ENCODE measurements around the gene CLEC16A. TPM values are rescaled to one million over a fixed set of nuclear protein-coding genes. Genes with fewer than 3 reads are reported as not detected.

CLEC16A gene
- total and polyA plus RNA-seq, 9 of the 15 experiments (the other 6 are each of a cell fraction or from before 2014, with no cell fraction given) = 1.00 to 22.3 (median 10.0) TPM

- BruUV-seq (replicated peaks) = no TSS peak
- 70% methylated on average over 11 of the region's 11 CpGs for WGBS (ENCODE audit: insufficient coverage, low coverage, missing lambda C conversion rate)
- Histone ChIP-seq H3K4me1 (replicated peaks in 1 of 2; ENCODE audit: control insufficient read depth in 2 of 2, insufficient read depth in 2 of 2, low read length in 2 of 2) (peaks cover 7 to 21% of the 10 kb centered on the region in 2 experiments; a peak in 3 of 5 replicates), H3K27ac (ENCODE audit: extremely low read depth, low read depth, low read length) (no peak overlapping the region), H3K9me3 (replicated peaks; ENCODE audit: control insufficient read depth, insufficient read depth, low read depth, low read length) (no peaks in the 10 kb centered on the region), H4K20me1 (replicated peaks; ENCODE audit: control insufficient read depth, insufficient read depth, low read length) (no peaks in the 10 kb centered on the region), H3K27me3 (ENCODE audit: control insufficient read depth in 2 of 2, insufficient read depth in 2 of 2, low read length in 2 of 2) (no peaks in the 10 kb centered on the region; a peak in 1 of 5 replicates), H2AFZ (ENCODE audit: low read depth, low read length) (no peak overlapping the region), H3K36me3 (ENCODE audit: control insufficient read depth, insufficient read depth, low read length) (peaks cover 9% of the 10 kb centered on the region), H3K4me2 (ENCODE audit: insufficient read depth, low read length) (no peak overlapping the region), H3K9me1 (ENCODE audit: control insufficient read depth, insufficient read depth, low read length) (no peaks in the 10 kb centered on the region), H3K9ac (ENCODE audit: insufficient read depth in 1 of 2, low read depth in 2 of 2, low read length in 2 of 2) (no peak overlapping the region), H3K79me2 (ENCODE audit: control insufficient read depth, insufficient read depth, low read length) (no peaks in the 10 kb centered on the region), H3K4me3 (no peak overlapping the region)
- intact Hi-C loops (cut with micrococcal nuclease) = no loop called here
- TF ChIP-seq C11orf30 (IDR thresholded peaks at IDR 0.05; ENCODE audit: low read depth) (peak; percentile 57), ZNF316 (IDR thresholded peaks at IDR 0.05) (peak; percentile 66), MAFG (tag; conservative IDR thresholded peaks at IDR 0.05) (peak; percentile 30; the same call in 1 of the 2 replicates)
- TF ChIP-seq, protein P1, sequence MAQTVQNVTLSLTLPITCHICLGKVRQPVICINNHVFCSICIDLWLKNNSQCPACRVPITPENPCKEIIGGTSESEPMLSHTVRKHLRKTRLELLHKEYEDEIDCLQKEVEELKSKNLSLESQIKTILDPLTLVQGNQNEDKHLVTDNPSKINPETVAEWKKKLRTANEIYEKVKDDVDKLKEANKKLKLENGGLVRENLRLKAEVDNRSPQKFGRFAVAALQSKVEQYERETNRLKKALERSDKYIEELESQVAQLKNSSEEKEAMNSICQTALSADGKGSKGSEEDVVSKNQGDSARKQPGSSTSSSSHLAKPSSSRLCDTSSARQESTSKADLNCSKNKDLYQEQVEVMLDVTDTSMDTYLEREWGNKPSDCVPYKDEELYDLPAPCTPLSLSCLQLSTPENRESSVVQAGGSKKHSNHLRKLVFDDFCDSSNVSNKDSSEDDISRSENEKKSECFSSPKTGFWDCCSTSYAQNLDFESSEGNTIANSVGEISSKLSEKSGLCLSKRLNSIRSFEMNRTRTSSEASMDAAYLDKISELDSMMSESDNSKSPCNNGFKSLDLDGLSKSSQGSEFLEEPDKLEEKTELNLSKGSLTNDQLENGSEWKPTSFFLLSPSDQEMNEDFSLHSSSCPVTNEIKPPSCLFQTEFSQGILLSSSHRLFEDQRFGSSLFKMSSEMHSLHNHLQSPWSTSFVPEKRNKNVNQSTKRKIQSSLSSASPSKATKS (CRISPR knock-in tag; IDR thresholded peaks at IDR 0.05) = no peak
- DNase-seq (ENCODE audit: extremely low read depth in 1 of 4, low spot score in 3 of 4) (no peak), FAIRE-seq (no peak), ATAC-seq (no peak)
- in situ Hi-C loops (cut with MboI) = no loop called here
- CTCF ChIA-PET (ENCODE audit: low intra/inter-chr PET ratio) = no interaction called here
- POLR2A ChIA-PET = interaction anchor here (1.4 kb wide), 1 partner anchor 12 kb away, joined by 6 read pairs; no protein-coding TSS in a partner anchor
Measured at GRCh38 chr16:11175787-11176341, 231.5 kb downstream of the CLEC16A start.

All from K562 (cell line).